GM19193 (cell line): Measurements from ENCODE around the gene CUX1.

Experiments used
- POLR2A ChIP-seq: IDR thresholded peaks from 4 replicates; pipeline ENCODE4 v1.6.1; 2011; ENCODE audit not compliant: insufficient read depth, insufficient read length; ENCODE audit errors: extremely low read depth

The CUX1 gene

DNA sequence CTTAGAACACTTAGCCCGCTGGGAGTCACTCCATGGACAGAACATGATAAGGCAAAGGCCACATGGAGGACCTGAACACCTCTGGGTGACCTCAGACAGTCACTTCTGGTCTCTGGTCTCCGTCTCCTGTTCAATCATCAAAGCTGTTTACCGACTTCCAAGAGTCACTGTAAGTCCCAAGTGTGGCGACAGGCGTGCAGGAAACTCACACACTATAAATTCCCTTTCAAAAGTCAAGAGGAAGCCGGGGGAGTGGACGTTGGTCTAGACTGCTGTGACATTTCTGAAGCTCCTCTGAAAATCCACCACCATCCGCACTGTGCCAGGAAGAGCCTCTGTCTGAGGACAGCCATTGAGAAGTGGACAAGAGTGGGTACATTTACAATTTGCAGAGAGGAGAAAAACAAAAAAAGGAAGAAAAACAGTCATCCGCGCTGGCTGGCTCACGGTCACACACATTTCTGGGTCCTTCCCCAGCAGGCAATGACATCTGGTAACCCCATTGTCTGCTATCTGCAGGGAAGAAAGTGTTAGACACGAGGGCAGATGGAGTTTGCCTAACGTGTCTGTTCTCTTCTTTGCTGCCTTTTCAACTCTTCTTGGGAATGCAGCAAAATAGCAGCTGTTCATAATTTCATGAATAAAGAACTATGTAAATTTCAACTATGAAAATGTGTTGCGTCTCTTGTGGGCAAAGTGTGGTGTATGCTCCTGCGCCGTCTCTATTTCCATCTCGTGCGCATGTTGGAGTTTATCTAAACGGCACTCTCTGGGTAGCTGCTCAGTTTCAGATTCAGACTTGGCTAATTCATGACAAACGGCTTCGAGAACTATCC, 32.9 kb upstream of the CUX1 start:
- no peak for TF ChIP-seq POLR2A

- no peak for TF ChIP-seq POLR2A
Measured at GRCh38 chr7:101787864-101788263, 29.6 kb upstream of the CUX1 start.

DNA sequence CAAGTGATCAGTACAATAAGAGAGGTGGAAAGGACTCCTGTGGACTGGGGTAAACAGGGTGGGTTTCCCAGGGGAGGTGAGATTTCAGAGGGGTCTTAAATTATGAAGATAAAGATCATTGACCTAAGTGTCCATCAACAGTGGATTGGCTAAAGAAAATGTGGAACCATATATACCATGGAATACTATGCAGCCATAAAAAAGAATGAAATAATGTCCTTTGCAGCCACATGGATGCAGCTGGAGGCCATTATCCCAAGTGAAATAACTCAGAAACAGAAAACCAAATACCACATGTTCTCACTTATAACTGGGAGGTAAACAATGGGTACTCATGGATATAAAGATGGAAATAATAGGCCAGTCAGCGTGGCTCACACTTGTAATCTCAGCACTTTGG, 28.9 kb upstream of the CUX1 start:
- no peak for TF ChIP-seq POLR2A

DNA sequence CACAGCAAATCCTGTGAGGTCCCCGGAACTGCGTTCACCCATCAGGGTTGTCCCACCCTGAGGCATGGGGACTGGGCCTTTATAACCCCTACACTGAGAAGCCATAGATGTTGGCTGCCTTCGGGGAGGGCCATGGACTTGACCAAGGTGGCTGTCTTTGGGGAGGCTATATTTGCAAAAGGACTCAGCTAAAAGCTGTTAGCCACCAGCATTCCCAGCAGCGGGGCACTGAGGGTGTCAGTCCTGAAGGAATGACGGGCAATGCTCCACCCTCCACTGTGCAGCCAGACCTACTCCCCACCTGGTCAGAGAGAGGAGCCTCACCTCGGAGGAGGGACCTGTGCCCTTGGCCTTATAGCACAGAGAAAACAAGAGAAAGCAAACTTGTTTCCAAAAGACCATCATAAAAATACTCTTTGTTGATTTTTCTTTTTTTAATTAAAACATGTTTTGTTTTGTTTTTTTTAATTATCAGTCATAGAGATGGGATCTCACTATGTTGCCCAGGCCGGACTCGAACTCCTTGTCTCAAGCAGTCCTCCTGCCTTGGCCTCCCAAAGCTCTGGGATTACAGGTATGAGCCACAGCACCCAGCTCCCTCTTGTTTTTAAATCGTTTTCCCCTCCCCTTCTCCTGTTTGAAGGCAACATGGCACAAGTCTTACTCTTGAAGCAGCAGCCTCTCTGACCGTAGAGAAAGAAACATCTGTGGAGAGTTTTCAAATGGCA, 26.7 kb upstream of the CUX1 start:
- TF ChIP-seq POLR2A: no peak

DNA sequence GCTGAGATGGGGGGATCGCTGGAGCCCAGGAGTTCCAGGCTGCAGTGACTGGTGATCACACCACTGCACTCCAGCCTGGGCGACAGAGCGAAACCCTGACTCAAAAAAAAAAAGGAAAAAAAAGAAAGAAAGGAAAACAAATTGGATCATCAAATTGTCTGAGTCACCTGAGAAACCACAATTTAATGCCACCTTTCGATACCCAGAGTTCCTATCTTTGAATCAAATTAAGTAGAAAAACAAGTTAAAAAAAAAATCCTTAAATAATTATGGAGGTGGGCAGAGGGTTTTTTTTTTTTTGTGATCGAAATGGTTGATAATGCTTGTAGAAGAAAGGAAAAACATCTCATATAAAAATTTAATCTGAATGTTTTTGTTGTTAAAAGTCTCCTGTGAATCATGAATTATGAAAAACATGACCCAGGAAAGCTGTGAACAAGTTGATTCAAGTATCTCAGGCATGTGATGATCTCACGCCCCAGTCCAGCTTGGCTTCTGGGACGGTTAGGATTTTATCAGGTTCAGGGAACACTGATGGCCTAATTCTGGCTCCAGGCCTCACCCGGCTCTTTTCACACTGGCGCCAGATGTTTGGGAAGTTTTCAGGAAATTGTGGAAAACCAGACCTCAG, 25.3 kb upstream of the CUX1 start:
- TF ChIP-seq POLR2A: no peak

GRCh38 chr7:101795461-101795860, 22.0 kb upstream of the CUX1 start:
- TF ChIP-seq POLR2A: no peak

GRCh38 chr7:101803203-101804087, 14.0 kb upstream of the CUX1 start:
- no peak for TF ChIP-seq POLR2A

DNA sequence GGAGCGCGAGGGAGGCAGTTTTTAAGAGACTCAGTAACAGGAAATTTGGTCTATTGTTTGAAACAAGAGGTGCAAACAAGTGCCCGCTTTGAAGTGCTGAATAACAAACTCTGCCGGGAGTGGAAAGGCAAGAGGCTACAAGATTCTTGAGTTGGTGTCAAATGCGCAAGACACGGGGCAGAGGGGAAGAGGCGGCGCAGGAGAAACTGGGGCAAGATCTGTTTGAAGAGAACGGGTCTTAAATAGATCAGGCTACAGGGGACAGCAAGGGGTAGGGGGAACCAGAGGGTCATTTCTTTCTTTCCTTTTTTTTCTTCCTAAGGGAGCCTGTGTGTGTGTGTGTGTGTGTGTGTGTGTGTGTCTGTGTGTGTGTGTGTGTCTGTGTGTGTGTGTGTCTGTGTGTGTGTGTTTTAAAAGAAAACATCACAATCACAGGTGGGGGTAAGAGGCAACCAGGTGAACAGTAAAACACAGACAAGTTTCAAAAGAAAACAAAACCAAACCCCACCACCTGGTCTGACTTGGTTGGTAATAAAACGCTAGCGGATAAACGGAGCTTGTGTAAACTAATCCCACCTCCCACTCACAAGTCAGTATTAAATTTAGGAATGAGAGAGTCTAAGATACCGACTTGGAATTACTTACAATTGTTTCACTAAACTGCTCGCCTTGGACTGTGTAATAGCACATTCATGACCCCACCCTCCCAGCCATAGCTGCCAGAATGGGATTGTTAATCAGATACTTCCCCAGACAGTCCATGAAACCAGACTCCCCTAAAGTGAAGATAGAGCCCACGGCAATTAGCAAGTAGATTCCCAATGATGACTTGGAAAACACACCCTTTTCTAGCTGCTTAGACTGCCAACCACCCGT, 13.1 kb upstream of the CUX1 start:
- TF ChIP-seq POLR2A: no peak

DNA sequence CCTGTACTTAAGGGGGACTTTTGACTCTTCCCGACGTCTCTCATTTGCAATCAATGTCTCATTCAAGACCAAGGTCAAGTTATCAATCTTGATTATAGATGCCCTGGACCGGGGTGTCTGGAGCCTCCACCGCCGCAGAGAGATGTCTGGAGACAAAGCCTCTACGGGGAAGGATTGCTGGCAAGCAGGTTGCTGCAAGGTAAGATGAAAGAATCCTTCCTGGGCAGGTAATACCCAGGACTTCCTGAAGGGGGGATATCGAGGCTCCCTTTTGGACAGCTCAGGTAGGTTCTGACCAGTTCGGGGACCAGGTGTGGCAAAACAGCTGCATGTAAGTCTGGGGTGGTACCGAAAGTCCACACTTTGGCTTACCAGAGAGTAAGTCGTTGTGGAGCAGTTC, 12.5 kb upstream of the CUX1 start:
- no peak for TF ChIP-seq POLR2A

- no peak for TF ChIP-seq POLR2A
Measured at GRCh38 chr7:101812595-101812994, 4.8 kb upstream of the CUX1 start.

DNA sequence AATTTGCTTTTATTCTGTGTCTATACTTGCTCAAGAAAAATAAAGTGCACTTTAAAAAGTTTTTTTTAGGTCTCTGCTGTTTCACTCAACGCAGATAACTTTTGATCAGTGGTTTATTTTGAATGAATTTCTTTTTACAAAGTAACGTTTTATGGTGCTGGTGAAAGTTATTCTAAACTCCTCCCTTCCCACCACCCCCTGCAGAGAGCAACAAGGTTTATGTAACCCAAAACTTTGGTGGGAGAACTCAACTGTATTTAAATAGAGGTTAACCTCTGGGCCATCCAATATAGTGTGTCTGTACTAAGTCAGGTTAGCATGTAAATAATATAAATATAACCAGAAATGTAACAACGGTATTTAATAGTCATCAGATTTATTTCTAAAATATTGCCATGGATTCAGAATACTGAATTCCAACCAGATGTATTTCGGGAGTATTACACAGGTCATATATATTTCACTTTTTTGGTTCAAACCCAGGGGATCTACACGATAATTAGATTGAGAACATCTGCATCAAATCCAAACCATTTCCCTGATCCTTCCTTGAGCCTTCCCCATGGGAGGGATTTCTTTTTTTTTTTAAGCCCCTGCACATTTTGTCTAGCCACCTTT, 3.9 kb upstream of the CUX1 start:
- no peak for TF ChIP-seq POLR2A

DNA sequence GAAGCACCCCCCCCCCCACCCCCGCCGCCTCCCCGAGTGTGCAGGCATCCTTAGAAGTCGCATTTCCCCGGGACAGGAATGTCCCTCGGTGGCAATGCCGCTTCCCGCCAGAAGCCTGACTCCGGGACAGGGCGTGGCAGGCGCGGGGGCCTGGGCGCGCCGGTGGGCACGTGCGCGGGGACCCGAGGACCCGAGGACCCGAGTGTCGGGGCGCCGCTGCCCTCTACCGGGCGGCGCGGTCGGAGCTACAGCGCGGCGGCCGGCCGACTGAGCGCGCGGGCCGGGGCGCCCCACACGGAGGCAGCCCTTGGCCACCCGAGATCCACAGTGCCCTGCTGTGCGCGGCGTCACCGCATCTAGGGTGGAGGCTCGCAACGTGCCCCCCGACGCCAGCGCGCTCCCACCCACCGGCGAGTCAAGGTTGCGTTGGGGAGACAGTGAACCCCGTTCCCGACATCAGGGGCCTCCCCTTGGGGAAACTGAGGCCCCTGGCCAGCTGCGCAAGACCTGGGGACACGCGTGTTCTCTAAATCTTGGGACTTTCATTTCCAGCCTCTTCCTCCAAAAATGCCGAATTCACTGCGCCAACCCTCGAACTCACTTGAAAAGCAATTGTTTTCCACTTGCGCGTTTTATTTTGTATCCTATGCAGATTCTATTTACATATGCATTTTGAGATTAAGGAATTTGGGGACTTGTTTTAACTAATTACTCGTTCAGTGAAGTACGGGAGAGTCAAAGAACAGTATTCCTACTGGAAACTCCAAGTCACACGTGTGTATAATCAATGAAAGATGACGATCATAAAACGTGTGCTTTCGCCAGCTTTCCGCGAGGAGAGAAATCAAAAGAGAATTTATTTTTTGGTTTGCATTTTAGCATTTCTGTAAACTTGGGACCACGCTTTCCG, 3.1 kb upstream of the CUX1 start:
- TF ChIP-seq POLR2A: no peak
